ENCODE measurements around the gene TAF15. TPM values are rescaled to one million over a fixed set of nuclear protein-coding genes. Genes with fewer than 3 reads are reported as not detected.
A peak's percentile ranks its signal among the peaks of the same experiment; 100 is the strongest.

The TAF15 gene
- total RNA-seq, result 61.4 TPM

DNA sequence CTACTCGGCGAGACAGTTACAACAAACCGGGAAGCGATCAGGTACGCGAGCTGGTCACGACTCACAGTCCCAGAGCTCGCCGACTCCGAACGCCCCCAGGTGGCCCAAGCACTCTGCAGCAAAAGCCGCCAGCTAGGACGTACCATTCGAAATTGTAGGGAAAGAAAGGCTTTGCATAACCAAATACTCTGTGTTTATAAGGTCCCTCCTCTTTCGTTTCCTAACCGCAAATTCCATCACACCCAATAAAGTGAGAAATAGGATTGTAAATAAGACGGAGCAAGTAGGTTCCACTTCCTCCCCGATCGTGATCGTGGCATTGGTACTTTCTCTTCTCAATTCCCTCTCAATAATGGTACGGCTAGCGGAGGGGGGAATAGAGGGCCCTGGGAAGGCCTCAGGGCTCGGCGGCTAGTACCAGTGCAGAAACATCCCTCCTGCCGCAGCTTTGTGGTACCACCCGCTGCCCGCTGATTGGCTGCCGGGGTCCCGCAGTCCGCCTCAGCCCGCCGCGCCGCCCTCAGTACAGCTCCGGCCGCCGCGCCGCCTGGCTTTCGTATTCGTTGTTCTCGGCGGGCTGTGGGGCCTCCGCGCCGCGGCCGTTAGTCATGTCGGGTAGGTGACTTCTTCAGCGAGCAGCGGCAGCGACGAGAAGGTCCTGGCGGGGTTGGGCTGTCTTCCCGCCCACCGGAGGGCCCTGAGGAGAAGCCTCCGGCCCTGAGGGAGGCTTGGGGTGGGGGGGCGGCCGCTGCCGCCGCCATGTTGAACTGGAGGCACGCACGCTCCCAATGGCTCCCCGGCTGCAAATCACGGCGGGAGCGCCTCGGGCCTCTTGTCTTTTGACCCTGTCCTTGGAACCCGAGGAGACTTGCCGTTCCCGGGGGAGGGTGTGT is at the start of gene TAF15:
TSS of gene TAF15 (plus strand) at position 523 of the 893 bp plus-strand sequence. CDS start at position 609, 86 bp downstream.
- DNase-seq (ENCODE audit: low read depth in 2 of 3, low spot score in 2 of 3), result peak; percentile 84 to 99 (median 98)

DNA sequence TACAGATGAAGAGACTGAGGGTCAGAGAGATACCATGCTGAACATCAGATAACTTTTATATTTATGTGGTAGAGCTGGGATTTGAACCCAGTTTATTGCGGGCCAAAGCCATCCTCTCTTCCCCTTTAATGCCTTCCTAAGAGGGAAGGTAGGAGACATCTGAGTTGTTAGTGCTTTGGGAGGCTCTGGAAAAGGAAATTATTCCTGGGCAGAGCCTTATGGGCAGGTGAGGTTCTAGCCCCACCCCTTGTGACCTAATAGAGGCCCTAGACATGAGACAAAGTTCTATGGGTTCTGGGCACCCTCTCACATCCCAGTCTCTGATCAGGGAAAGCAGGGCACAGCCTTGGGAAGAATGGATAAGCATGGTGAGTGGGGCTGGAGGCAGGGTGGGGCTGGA is 48.7 kb upstream of the TAF15 start, which contains the start of gene C17orf50:
TSS of gene C17orf50 (plus strand) at position 301 of the 400 bp plus-strand sequence. CDS start at position 356, 55 bp downstream.
- no peak for DNase-seq (ENCODE audit: low read depth in 2 of 3, low spot score in 2 of 3)

DNA sequence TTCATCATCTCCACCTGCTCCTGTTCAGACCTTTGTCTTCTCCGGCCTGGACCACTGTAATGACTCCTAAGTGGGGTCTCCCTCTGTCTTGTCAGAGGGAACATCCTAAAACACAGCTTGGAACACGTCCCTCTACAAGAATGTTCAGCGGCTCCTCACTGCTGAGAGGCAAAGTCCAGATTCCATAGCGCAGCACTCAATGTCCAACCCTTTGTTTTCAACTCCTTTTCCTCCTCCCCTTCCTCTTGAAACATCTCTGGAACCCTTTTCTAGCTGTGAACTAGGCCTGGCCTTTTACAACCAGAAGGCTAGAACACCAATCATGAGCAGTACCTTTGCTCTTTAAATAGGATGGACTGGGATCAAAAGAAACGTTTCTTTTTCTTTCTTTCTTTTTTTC is 47.7 kb upstream of the TAF15 start:
- no peak for DNase-seq (ENCODE audit: low read depth in 2 of 3, low spot score in 2 of 3)

DNA sequence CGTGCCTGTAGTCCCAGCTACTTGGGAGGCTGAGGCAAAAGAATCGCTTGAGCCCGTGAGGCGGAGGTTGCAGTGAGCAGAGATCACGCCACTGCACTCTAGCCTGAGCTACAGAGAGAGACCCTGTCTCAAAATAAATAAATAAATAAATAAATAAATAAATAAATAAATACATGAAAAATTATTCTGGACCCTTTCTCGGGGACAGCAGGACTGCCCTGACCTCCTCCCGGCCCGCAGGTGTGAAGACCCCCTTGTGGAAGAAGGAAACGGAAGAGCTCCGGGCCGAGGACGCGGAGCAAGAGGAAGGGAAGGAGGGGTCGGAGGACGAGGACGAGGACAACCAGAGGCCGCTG is 45.5 kb upstream of the TAF15 start:
- DNase-seq (ENCODE audit: low read depth in 2 of 3, low spot score in 2 of 3), result no peak

- DNase-seq (ENCODE audit: low read depth in 2 of 3, low spot score in 2 of 3), result peak; percentile 80 to 92 (median 90)
Measured at GRCh38 chr17:35764123-35764991, 44.9 kb upstream of the TAF15 start.

DNA sequence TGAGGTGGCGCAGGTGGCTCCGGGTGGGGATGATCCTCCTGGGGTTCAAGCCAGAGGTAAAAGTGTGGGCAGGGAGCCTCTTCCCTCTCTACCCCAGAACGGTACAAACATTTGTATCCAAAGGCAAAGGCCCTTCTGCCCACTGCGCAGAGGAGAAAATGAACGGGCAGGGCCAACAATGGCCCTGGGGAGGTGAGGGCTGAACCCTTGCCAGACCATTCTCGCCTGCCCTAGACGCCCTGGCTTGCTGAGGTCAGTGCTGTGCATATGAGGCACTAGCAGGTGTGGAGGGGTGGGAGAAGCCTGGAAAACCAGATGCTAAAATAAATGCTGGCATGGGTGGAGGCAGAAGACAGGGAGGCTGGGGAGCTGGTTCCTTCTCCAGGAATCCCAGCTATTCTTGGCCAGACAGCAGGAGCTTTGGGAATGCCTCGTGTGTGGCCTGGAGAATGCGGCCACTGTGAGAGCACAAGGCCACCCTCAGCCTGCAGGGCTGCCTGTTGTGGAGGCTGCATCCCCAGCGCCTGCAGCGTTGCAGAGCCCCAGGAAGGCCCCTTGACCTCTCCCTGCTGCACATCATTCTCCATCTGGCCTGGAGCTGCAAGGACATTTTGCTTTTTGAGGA is 44.1 kb upstream of the TAF15 start:
- DNase-seq (ENCODE audit: low read depth in 2 of 3, low spot score in 2 of 3), result no peak

- no peak for DNase-seq (ENCODE audit: low read depth in 2 of 3, low spot score in 2 of 3)
Measured at GRCh38 chr17:35765756-35766488, 43.4 kb upstream of the TAF15 start.

DNA sequence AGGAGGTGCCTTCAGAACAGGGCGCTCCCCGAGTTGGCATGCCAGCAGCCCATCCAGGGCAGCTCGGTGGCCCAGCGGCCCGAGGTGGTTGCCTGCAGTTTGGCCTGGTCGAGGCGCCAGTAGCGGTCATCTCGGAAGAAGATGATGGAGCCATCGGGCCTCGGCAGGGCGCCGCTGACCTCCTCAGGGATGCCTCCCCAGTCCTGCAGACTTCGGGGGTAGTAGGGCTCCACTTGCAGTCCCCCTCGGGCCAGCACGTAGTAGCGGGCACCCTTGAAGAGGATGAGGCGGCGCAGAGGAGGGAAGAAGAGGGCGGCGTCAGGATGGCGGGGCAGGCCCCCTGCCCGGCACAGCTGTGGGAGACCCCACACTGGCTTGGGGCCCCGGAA is 42.8 kb upstream of the TAF15 start:
- no peak for DNase-seq (ENCODE audit: low read depth in 2 of 3, low spot score in 2 of 3)

DNA sequence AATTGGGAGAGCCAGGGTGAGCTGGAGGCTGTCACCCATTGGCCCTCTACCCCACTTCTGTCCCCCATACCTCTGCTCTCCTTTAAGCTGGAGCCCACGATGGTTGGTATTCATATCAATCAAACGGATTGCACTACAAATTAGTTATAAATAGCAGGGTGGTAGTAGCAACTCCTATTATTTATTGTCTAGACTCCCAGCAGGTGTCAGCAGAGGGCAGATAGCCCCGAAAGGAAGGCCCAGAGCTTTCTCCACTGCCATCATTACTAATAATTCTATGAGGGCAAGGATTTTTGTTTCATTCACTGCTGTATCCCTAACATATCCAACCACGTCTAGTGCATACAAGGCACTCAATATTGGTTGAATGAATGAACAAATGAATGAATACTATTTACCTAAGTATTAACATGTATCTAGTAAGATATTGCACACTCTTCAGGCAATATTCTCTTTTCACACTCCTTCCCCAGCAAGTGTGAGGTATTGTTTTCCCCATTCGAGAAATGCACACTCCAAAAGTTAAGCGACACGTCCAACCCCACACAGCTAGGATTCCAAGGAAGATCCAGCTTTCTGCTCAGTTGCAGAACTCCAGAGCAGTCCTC is 42.3 kb upstream of the TAF15 start:
- DNase-seq (ENCODE audit: low read depth in 2 of 3, low spot score in 2 of 3), result peak in 2 of 3 donors; percentile 49 to 81

GRCh38 chr17:35768797-35769196 is 40.5 kb upstream of the TAF15 start:
- DNase-seq (ENCODE audit: low read depth in 2 of 3, low spot score in 2 of 3), result no peak

DNA sequence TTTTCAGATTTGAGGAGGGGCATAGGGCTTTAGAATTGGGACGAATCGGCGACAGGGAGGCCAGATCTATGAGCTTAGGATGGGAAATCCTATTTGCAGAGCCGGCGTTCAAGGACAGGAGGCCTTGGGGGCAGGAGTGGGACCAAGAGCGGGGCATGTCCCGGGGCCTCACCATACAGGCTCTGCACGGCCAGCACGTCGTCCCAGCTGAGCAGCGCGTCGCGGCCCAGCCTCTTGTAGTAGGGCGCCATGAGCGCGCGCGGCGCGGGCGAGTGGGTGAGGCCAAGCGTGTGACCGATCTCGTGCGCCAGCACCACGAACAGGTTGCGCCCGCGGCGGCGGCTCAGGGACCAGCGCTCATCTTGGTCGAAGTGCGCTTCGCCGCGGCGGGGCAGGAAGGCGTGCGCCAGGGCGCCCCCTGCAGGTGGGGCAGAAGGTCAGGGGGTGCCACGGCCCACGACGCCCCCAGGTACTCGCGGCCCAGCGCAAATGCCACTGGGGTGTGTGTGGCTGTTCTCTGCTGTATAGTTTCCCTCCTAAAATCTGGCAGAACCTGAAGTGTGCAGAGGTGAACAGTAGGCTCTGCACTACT is 39.3 kb upstream of the TAF15 start:
- no peak for DNase-seq (ENCODE audit: low read depth in 2 of 3, low spot score in 2 of 3)

- DNase-seq (ENCODE audit: low read depth in 2 of 3, low spot score in 2 of 3), result no peak
Measured at GRCh38 chr17:35773129-35773528, 36.2 kb upstream of the TAF15 start.

DNA sequence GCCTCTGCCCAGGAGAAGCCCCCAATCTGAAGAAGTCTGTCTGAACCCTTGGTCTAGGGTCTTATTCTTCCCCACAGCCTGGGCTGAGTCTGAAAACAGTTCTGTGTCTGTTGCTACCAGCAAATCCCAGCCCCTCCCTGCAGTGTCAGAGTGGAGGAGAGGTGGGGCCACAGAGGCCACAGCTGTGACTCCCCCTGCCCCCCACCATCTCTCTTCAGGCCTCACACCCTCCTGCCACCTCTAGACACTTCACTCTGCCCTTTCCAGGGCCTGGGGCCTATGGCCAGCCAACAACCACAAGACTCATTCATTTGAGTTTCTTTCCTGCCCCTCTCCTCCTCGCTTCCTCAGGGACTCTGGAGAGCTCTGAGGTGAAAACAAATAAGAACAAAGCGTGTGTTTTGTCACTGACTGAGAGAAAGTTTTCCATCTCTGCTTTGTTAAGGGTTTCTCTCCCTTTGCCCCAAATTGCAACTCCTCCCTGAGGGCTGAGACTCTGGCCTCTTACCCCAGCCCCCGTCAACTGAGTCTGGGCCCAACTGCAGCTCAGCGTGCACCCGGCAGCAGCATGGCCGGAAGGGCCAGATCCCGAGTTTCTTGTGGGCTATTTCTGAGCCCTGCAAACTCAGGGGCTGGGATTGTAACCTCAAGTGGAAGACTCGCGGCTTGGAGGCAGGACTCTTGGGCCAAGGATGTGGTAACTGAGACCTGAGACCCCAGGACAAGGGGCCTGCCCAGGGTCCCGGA is 35.4 kb upstream of the TAF15 start:
- DNase-seq (ENCODE audit: low read depth in 2 of 3, low spot score in 2 of 3), result peak in 1 of 3 donors; percentile 58

DNA sequence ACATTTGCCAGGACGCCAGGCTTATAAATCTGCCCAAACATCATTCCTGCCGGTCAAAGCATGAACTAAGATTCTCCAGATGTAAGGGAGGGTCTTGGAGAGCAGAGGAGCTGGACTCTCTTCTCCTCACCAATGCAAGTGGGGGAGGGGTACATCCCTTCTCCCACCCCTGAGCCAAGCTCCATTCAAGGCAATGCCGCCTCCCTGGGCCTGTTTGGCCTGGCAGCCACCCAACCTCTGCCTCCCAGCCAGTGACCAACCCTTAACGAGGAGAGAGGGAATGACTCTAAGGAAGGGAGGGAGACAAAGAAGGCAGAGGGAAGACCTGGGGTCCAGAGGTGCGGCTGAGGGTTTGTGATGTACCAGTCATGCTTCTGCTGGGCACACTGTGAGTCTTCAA is 34.8 kb upstream of the TAF15 start:
- DNase-seq (ENCODE audit: low read depth in 2 of 3, low spot score in 2 of 3), result no peak

GRCh38 chr17:35775039-35775438 is 34.2 kb upstream of the TAF15 start:
- no peak for DNase-seq (ENCODE audit: low read depth in 2 of 3, low spot score in 2 of 3)

DNA sequence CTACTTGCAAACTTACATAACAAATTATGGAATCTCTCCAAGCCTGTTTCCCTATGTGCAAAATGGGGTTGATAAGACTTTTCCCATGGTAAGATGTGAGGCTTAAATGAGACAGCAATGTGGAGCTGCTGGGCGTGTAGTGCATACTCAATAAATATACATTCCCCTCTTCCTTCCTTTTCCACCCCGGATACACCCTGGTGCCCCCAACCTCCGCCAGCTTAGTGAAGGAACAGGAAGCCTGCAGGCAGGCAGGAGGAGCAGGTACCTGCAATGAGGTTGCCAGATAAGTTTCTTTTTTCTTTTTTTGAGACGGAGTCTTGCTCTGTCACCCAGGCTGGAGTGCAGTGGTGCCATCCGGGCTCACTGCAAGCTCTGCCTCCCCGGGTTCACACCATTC is 33.7 kb upstream of the TAF15 start:
- peak in 1 of 3 donors; percentile 45 for DNase-seq (ENCODE audit: low read depth in 2 of 3, low spot score in 2 of 3)

DNA sequence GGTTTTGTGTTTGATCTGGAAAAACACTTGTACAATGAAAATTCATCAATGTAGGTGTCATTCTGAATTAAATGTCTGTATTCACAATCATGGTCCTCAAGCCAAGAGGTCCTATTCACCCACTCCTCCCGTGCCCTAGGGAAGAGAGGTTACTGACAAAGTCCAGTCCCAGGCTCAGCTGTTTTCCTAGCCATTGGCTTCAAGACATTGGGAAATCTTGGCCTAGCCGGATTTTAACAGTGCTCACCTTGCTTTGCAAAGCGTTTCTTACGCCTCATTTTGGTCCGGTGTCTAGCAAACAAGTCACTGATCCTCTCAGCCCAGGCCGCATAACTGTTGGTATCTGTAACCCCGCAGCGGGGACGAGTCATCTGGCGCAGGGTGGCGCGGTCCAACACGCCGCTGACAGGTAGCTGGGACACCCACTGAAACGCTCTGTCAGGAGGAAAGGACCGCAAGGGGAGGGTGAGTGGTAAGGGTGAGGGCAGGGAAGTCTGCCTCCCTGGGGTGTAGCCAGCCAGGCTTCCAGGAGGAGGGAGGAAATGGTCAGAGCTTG is 30.6 kb upstream of the TAF15 start:
- DNase-seq (ENCODE audit: low read depth in 2 of 3, low spot score in 2 of 3), result no peak

DNA sequence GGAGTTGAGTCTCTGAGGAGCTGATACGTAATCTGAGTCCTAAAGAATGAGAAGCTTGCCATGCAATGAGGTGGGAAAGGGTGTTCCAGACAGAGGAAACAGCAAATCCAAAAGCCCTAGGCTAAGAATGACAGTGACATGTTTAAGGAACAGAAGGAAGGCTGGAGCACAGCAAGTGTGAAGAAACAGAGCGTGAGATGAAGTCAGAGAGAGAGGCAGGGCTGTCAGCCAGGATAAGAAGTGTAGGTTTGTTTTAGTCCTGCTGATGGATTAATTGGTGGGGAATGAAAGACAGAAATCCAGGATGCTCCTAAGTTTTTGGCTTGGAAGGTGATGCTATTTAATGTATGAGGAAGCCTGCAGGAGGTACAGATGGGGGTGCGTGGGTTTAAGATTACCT is 28.3 kb upstream of the TAF15 start:
- DNase-seq (ENCODE audit: low read depth in 2 of 3, low spot score in 2 of 3), result no peak

- DNase-seq (ENCODE audit: low read depth in 2 of 3, low spot score in 2 of 3), result no peak
Measured at GRCh38 chr17:35784895-35785294, 24.4 kb upstream of the TAF15 start.

All from hematopoietic multipotent progenitor cell (in vitro differentiated cells).